Stimulated activated CD4-positive, alpha-beta T cell treated with anti-CD3 and anti-CD28 coated beads, Interleukin-15, amount 100 ng/mL, for 48 hours (primary cell): ENCODE measurements around the gene PRICKLE1.

Experiments
- DNase-seq, 2 donors: peaks; one replicate each; pipeline ENCODE4 v3.0.0-alpha.2; 2020; ENCODE audit warnings: low read depth in 2 of 2

PRICKLE1 gene

GRCh38 chr12:42450248-42450647 is 139.3 kb downstream of the PRICKLE1 start:
- no peak for DNase-seq

GRCh38 chr12:42448841-42449240 is 140.7 kb downstream of the PRICKLE1 start:
- DNase-seq = no peak

GRCh38 chr12:42447371-42447786 is 142.2 kb downstream of the PRICKLE1 start:
- DNase-seq = no peak

GRCh38 chr12:42446761-42447160 is 142.8 kb downstream of the PRICKLE1 start:
- no peak for DNase-seq

- no peak for DNase-seq
Measured at GRCh38 chr12:42445891-42446290, 143.7 kb downstream of the PRICKLE1 start.

GRCh38 chr12:42444192-42444943 is 145.2 kb downstream of the PRICKLE1 start:
- no peak for DNase-seq

- no peak for DNase-seq
Measured at GRCh38 chr12:42442888-42443287, 146.7 kb downstream of the PRICKLE1 start.

GRCh38 chr12:42442311-42442759 is 147.2 kb downstream of the PRICKLE1 start:
- DNase-seq = no peak

GRCh38 chr12:42440608-42441007 is 148.9 kb downstream of the PRICKLE1 start:
- no peak for DNase-seq

GRCh38 chr12:42432517-42433140 is 156.9 kb downstream of the PRICKLE1 start:
- DNase-seq = no peak

GRCh38 chr12:42428850-42429249 is 160.7 kb downstream of the PRICKLE1 start:
- no peak for DNase-seq

GRCh38 chr12:42426746-42427145 is 162.8 kb downstream of the PRICKLE1 start:
- DNase-seq = no peak

- DNase-seq = no peak
Measured at GRCh38 chr12:42422785-42423184, 166.8 kb downstream of the PRICKLE1 start.

GRCh38 chr12:42421844-42422779 is 167.4 kb downstream of the PRICKLE1 start:
- no peak for DNase-seq

- no peak for DNase-seq
Measured at GRCh38 chr12:42420395-42420794, 169.2 kb downstream of the PRICKLE1 start.

- DNase-seq = no peak
Measured at GRCh38 chr12:42410340-42410739, 179.2 kb downstream of the PRICKLE1 start.

GRCh38 chr12:42409471-42409870 is 180.1 kb downstream of the PRICKLE1 start:
- no peak for DNase-seq

GRCh38 chr12:42407306-42407705 is 182.2 kb downstream of the PRICKLE1 start:
- DNase-seq = no peak
